ENCODE data around the gene RELB.

The RELB gene

GRCh38 chr19:45059258-45059965 lies 58.1 kb downstream of the RELB start:
- DNase-seq (ENCODE audit: low read depth), result peak; percentile 75

- DNase-seq (ENCODE audit: low read depth), result no peak
Measured at GRCh38 chr19:45061965-45062364, 60.7 kb downstream of the RELB start.

DNA sequence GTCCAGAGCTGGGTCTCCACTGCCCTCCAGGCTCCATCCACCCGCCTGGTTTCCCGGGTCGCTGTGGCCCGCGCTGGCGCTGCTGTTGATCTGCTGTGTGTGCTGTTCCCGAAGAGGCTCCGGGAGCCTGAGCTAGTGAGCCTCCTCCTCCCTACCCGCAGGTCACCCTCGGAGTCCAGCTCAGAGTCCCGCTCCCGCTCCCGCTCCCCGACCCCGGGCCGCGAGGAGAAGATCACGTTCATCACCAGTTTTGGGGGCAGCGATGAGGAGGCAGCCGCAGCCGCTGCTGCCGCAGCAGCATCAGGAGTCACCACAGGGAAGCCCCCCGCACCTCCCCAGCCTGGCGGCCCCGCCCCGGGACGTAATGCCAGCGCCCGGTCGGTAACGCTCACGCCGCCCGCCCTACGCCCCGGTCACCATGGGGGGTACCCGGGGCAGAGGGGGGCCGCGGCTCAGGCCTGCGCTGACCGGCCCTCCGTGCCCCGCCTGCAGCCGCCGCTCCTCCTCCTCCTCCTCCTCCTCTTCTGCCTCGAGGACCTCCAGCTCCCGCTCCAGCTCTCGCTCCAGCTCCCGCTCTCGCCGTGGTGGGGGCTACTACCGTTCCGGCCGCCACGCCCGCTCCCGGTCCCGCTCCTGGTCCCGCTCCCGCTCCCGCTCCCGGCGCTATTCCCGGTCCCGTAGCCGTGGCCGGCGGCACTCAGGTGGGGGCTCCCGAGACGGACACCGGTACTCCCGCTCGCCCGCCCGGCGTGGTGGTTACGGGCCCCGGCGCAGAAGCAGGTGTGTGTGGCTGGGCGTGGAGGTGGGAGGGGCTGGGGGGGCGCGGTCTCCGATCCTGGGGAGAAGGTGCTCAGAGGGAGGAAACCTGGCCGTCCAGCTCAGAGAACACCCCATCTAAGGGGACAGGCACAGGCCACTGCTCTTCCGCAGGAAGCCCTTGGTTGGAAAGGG lies 62.9 kb downstream of the RELB start:
- DNase-seq (ENCODE audit: low read depth), result no peak

DNA sequence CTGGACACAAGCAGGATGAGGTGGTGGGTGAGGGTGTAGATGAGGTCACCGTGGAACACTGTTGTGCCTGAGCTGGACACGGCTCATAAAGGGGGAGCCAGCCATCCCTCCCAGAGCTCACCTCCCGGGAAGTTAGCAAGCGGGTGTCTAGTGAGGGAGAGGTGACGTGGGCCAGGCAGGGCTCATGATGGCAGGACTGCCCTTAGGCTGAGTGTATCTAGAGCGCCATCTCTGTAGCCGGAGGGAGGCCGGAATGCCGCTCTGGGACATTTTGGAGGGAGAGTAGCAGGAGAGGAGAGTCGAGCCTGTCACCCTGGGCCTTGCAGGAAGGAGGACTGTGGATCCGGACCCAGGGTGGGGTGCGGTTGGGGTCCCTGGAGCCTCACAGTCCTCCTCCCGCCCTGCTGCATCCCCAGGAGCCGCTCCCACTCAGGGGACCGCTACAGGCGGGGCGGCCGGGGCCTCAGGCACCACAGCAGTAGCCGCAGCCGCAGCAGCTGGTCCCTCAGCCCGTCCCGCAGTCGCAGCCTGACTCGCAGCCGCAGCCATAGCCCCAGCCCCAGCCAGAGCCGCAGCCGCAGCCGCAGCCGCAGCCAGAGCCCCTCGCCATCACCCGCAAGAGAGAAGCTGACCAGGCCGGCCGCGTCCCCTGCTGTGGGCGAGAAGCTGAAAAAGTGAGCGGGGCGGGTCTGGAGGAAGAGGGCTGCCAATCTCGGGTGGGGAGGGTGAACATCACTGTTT lies 65.8 kb downstream of the RELB start:
- no peak for DNase-seq (ENCODE audit: low read depth)

DNA sequence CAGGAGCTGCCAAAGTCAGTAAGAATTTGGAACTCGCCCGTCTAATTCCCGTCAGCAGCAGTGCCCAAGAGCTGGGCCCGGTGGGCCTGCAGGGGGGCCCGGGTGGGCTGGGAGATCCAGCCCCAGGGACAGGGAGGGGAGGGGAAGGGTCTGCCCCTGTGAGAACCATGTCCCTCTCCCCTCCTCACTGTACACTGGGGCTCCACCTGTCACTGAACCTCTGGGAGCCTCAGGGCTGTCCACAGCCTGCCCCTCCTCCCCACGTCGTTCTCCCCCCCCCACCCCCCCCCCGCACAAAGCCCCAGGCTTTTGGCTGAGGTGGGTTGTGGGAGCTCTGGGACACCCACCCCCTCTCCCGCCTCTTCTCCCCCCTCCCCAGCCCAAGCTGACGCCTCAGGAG lies 66.8 kb downstream of the RELB start:
- no peak for DNase-seq (ENCODE audit: low read depth)

DNA sequence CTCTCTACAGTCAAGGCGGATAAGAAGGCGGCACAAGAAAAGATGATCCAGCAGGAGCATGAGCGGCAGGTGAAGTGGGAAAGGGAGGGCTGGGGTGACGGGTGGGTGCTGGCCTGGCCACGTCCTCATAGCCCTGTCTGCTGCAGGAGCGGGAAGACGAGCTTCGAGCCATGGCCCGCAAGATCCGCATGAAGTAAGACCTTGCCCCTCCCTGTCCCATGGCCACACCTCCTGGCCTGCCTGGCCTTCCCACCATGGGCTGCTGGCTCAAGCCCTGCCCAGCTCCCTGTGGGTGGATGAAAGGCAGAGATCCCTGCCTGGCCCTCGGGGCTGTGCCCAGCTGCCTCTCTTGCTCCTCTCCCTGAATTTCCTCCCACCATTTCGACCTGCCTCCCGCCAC lies 67.8 kb downstream of the RELB start:
- no peak for DNase-seq (ENCODE audit: low read depth)

GRCh38 chr19:45070214-45070613 lies 69.0 kb downstream of the RELB start:
- no peak for DNase-seq (ENCODE audit: low read depth)

DNA sequence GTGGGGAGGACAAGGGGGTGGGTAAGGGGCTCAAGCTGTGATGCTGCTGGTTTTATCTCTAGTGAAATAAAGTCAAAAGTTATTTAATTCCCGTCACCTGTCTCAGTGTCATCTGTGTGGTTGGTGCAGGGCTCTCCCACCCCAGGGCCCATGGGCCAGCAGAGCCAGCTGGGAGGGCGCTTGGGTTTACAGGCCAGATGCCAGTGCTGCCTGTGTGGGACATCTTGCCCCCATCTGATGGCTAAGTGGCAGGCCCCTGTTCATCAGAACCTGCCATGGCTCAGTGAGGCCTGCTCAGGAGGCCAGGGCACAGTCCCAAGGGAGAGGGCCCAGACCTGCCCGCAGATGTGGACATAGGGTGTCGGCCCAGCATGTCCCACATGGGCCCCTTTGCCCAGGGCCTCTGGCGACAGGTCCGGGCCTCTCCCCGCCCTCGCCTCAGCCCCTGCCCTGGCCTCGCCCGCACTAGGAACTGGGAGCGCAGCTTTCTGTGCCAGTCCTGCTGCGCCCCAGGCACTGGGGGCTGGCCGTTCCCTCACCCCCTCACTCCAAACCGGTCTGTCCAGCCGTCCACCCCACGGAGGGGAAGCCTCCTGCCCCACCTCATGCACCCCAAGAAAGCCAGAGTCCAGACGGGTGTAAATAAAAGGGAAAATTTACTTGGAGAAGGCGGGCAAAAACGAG lies 69.7 kb downstream of the RELB start:
- DNase-seq (ENCODE audit: low read depth), result no peak

- no peak for DNase-seq (ENCODE audit: low read depth)
Measured at GRCh38 chr19:45071545-45071938, 70.3 kb downstream of the RELB start.

DNA sequence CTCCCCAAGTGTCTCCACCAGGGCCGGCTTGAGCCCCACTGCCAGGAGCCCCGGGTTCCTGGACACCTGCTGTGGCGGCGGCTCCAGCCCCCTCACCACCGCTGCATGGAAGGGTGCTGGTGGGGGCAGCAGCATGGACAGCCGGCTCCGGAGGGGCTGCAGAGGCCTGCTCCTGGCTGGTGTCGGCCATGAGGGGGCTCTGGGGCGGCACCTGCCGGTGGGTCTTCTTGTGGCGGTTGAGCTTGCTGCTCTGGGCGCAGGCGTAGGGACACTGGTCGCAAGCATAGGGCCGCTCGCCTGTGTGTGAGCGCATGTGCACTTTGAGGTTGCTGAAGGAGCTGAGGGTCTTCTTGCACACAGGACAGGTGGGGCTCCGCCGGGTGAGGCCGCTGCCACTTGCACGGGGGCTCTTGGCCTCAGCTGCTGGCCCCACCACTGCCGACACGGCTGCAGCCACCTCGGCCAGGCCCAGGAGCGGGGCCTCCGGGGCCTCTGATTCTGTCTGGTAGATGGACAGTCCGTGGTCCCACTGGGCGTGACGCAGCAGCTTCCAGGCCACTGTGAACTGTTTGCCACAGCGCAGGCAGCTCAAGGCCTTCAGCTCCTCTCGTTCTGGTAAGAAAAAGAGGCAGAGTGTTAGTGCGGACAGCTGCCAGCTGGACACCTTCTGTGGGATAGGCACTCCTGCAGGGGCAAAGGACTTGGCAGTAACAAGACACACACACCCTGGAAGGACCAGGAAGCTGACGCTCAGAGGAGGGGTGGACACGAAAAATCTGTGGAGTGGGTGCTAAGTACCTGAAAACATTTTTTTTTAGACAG lies 70.9 kb downstream of the RELB start:
- DNase-seq (ENCODE audit: low read depth), result no peak

GRCh38 chr19:45074744-45075300 lies 73.6 kb downstream of the RELB start:
- no peak for DNase-seq (ENCODE audit: low read depth)

- no peak for DNase-seq (ENCODE audit: low read depth)
Measured at GRCh38 chr19:45075301-45076028, 74.2 kb downstream of the RELB start.

GRCh38 chr19:45076029-45076850 lies 75.0 kb downstream of the RELB start, which contains the start of gene ZNF296:
TSS of gene ZNF296 (minus strand) at chr19:45076478. CDS start at chr19:45076373, 105 bp downstream.
- peak; percentile 54 for DNase-seq (ENCODE audit: low read depth)

GRCh38 chr19:45076851-45077730 lies 75.8 kb downstream of the RELB start:
- no peak for DNase-seq (ENCODE audit: low read depth)

DNA sequence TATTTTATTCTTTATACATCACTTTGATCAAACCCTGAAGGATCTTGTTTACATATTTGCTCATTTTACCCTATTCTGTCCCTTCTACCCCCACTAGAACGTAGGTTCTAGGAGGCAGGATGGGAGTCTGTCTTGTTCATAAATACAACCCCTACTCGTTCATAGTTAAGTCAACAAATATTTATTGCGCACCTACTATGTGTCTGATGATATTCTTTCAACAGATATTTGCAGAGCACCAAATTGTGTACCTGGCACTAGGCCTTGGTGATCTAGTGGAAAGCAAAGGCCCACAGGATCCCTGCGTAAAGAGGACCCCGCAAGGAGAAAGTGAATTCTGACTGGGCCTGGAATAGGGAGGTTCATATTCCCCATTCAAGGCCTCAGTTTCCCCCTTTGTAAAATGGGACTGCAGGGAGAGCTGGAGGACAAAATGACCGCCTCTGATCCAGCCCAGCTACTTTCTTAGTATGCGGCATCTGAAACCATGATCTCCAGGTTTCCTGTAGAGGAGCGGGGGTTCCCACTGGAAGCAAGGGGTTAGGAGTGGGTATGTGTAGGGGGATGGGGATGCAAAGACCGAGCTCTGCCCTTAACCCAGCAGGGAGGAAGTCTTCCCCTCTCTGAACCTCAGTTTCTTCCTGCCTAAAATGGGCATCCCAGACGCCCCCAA lies 77.3 kb downstream of the RELB start:
- DNase-seq (ENCODE audit: low read depth), result no peak

DNA sequence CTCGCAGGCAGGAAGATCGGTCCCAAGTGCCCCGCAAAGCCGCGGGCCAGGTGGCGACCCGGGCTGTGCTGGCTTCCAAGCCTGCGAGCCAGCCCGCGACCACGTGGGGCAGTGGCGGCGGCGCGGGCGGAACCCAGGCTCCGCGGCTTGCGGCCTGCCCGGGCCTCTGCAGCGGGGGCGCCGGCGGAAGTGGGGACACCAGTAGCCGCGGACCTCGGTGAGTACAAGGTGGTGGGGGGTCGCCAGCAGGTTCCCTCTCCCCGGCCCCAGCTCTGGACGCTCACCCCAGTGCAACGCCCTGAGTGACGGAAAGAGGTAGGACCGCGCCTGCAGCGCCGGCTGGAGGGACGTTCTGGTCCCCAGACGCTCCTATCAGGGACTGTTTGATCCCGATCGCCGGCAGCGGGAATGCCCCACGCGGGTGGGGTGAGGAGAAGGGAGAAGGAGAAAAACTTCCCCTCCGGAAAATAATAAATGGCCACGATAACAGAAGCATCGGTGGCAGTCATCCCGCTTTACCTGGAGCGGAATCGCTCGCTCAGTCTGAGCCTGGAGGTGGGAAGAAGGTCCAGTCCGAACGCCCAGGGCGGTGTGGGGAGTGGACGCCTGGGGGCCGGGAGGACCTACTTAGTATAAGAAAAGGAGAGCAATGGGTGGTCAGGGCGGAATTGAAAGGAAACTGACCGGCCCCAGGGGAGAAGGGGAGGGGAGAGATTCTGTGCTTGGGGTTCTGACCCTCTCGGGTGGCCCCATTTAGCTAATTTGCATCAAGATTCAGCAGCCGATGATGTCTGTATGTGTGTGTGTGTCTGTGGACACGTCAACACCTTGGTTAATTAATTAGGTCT lies 78.0 kb downstream of the RELB start, which contains the start of gene GEMIN7:
Gene GEMIN7 (plus strand): TSS at position 198 of the 848 bp plus-strand sequence. CDS start 10,855 bp downstream, outside the sequence.
- DNase-seq (ENCODE audit: low read depth), result peak; percentile 50

All from stimulated activated CD8-positive, alpha-beta memory T cell treated with anti-CD3 and anti-CD28 coated beads, Interleukin-15, amount 100 ng/mL, for 1 hour (primary cell).